GM23338 (cell line): ENCODE measurements around the gene DGCR8.

Experiments used
- CREB1 ChIP-seq: fragments of 250-450 bp; sonication (Bioruptor Pico); IDR thresholded peaks from 2 replicates; pipeline ENCODE4 v1.5.0; 2020; ENCODE audit warnings: low read depth, mild to moderate bottlenecking, moderate library complexity
- EZH2 ChIP-seq: fragments of 200-600 bp; sonication (generic); IDR thresholded peaks from one replicate; pipeline ENCODE4 v1.8.0; 2017; ENCODE audit warnings: antibody characterized with exemption, mild to moderate bottlenecking, low read depth; ENCODE audit not compliant: unreplicated experiment
- EZH2phosphoT487 ChIP-seq: fragments of 200-600 bp; sonication (generic); IDR thresholded peaks from one replicate; pipeline ENCODE4 v1.8.1; 2018; ENCODE audit warnings: antibody characterized with exemption; ENCODE audit not compliant: unreplicated experiment
- NANOG ChIP-seq: IDR thresholded peaks from 2 replicates; pipeline ENCODE4 v1.6.1; 2016; ENCODE audit warnings: antibody characterized with exemption, borderline replicate concordance
- POLR2AphosphoS5 ChIP-seq: IDR thresholded peaks from 2 replicates; pipeline ENCODE4 v1.6.1; 2016; ENCODE audit warnings: antibody characterized with exemption, low read depth
- STAT1 ChIP-seq: IDR thresholded peaks from one replicate; pipeline ENCODE4 v1.6.1; 2016; ENCODE audit warnings: antibody characterized with exemption; ENCODE audit not compliant: unreplicated experiment
- ZNF114 ChIP-seq: fragments of 250-450 bp; sonication (Bioruptor Pico); IDR thresholded peaks from 2 replicates; pipeline ENCODE4 v1.5.0; 2020; ENCODE audit warnings: mild to moderate bottlenecking, moderate library complexity
- ZNF331 ChIP-seq: fragments of 250-450 bp; sonication (Bioruptor Pico); IDR thresholded peaks from 2 replicates; pipeline ENCODE4 v1.5.0; 2020; ENCODE audit warnings: low read depth, mild to moderate bottlenecking, moderate library complexity
- TF ChIP-seq, protein P1 (sequence below), 2 experiments: fragments of 200-600 bp in 1 of 2; sonication (generic) in 1 of 2; conservative IDR thresholded peaks; 2 replicates each; pipeline versions ENCODE4 v1.5.1 to v1.6.1; 2016 to 2017; ENCODE audit warnings: antibody characterized with exemption in 2 of 2, low read depth in 2 of 2, mild to moderate bottlenecking in 2 of 2, moderate library complexity in 1 of 2
- TF ChIP-seq, protein P2 (sequence below): IDR thresholded peaks from one replicate; pipeline ENCODE4 v1.6.1; 2018; ENCODE audit warnings: antibody characterized with exemption; ENCODE audit not compliant: unreplicated experiment

DNA sequence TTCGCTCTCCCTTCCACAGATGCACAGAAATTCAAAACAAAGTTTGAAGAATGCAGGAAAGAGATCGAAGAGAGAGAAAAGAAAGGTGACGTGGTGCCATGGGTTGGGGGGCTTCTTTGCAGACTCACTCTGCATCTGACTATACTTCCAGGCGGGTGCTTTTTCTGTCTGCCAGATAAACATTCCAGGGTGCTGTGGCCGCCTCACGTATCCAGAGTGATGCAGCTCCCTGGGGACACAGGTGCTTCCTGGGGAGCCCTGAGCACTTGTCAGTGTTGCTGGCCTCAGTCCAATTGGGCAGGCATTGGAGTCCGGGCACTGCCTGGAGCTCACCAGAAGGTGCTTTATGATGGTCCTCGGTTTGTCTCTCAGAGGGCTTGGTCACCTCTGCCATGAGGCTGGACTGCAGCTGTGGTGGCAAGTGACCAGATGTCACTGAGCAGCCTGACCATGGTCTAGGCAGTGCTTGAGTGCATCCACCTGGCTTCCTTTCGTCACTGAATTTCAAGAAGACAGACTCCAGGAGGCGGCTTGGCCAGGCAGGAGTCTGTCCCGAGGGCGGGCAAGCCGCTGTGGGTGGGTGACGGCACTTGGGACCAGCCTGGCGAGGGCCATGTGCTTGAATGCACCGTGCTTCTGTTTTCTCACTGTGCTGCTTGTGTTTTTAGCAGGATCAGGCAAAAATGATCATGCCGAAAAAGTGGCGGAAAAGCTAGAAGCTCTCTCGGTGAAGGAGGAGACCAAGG, 46.4 kb downstream of the DGCR8 start:
- TF ChIP-seq ZNF331 (CRISPR knock-in tag): no peak
- TF ChIP-seq, protein P1, sequence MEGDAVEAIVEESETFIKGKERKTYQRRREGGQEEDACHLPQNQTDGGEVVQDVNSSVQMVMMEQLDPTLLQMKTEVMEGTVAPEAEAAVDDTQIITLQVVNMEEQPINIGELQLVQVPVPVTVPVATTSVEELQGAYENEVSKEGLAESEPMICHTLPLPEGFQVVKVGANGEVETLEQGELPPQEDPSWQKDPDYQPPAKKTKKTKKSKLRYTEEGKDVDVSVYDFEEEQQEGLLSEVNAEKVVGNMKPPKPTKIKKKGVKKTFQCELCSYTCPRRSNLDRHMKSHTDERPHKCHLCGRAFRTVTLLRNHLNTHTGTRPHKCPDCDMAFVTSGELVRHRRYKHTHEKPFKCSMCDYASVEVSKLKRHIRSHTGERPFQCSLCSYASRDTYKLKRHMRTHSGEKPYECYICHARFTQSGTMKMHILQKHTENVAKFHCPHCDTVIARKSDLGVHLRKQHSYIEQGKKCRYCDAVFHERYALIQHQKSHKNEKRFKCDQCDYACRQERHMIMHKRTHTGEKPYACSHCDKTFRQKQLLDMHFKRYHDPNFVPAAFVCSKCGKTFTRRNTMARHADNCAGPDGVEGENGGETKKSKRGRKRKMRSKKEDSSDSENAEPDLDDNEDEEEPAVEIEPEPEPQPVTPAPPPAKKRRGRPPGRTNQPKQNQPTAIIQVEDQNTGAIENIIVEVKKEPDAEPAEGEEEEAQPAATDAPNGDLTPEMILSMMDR (conservative IDR thresholded peaks at IDR 0.05; ENCODE audit: low read depth in 2 of 2): no peak
- TF ChIP-seq, protein P2, sequence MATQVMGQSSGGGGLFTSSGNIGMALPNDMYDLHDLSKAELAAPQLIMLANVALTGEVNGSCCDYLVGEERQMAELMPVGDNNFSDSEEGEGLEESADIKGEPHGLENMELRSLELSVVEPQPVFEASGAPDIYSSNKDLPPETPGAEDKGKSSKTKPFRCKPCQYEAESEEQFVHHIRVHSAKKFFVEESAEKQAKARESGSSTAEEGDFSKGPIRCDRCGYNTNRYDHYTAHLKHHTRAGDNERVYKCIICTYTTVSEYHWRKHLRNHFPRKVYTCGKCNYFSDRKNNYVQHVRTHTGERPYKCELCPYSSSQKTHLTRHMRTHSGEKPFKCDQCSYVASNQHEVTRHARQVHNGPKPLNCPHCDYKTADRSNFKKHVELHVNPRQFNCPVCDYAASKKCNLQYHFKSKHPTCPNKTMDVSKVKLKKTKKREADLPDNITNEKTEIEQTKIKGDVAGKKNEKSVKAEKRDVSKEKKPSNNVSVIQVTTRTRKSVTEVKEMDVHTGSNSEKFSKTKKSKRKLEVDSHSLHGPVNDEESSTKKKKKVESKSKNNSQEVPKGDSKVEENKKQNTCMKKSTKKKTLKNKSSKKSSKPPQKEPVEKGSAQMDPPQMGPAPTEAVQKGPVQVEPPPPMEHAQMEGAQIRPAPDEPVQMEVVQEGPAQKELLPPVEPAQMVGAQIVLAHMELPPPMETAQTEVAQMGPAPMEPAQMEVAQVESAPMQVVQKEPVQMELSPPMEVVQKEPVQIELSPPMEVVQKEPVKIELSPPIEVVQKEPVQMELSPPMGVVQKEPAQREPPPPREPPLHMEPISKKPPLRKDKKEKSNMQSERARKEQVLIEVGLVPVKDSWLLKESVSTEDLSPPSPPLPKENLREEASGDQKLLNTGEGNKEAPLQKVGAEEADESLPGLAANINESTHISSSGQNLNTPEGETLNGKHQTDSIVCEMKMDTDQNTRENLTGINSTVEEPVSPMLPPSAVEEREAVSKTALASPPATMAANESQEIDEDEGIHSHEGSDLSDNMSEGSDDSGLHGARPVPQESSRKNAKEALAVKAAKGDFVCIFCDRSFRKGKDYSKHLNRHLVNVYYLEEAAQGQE: no peak
- no peak for TF ChIP-seq POLR2AphosphoS5
- no peak for TF ChIP-seq EZH2
- TF ChIP-seq NANOG: no peak
- TF ChIP-seq ZNF114 (CRISPR knock-in tag): no peak
- TF ChIP-seq EZH2phosphoT487: no peak
- no peak for TF ChIP-seq STAT1
- no peak for TF ChIP-seq CREB1 (CRISPR knock-in tag)
